ENCODE measurements around the gene FGGY. TPM values are rescaled to one million over a fixed set of nuclear protein-coding genes. Genes with fewer than 3 reads are reported as not detected.
A peak's percentile ranks its signal among the peaks of the same experiment; 100 is the strongest.
"Not testable (repeated sequence)": the region's sequence is repeated elsewhere in the genome, so short reads cannot be mapped to it uniquely, and the experiment has no call there.

FGGY gene
- total RNA-seq, 1 donor from 2014 or later, result 31.2 TPM

DNA sequence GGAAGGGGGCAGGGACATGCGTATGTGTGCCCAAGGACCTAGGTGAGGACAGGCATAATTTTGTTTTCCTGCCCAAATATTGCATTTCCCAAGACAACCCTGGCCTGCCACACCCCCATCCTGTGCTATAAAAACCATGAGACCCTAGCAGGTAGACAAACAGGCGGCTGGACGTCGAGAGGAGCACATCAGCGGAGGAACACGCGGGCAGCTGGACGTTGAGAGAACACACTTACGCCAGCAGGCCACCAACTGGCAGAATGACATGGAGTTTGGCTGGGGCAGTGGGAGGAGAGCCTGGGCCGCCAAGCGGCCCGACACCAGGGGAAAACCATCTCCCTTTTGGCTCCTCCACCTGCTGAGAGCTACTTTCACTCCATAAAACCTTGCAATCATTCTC lies 3.0 kb upstream of the FGGY start:
- Histone ChIP-seq H3K9me3 (replicated peaks) (no peaks in the 10 kb centered on the region), H3K4me3 (no peak overlapping the region), H3K27me3 (ENCODE audit: low read depth) (no peaks in the 10 kb centered on the region), H3K36me3 (no peaks in the 10 kb centered on the region), H3K4me1 (peaks cover 54% of the 10 kb centered on the region), H3K27ac (replicated peaks) (no peak overlapping the region)
- TF ChIP-seq, protein P1, sequence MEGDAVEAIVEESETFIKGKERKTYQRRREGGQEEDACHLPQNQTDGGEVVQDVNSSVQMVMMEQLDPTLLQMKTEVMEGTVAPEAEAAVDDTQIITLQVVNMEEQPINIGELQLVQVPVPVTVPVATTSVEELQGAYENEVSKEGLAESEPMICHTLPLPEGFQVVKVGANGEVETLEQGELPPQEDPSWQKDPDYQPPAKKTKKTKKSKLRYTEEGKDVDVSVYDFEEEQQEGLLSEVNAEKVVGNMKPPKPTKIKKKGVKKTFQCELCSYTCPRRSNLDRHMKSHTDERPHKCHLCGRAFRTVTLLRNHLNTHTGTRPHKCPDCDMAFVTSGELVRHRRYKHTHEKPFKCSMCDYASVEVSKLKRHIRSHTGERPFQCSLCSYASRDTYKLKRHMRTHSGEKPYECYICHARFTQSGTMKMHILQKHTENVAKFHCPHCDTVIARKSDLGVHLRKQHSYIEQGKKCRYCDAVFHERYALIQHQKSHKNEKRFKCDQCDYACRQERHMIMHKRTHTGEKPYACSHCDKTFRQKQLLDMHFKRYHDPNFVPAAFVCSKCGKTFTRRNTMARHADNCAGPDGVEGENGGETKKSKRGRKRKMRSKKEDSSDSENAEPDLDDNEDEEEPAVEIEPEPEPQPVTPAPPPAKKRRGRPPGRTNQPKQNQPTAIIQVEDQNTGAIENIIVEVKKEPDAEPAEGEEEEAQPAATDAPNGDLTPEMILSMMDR (IDR thresholded peaks at IDR 0.05; ENCODE audit: borderline replicate concordance), result no peak
- no peak for DNase-seq
- intact Hi-C loops (cut with micrococcal nuclease), result loop anchor here (10.0 kb wide), 2 partner anchors 411 to 509 kb away; partner anchors contain the start of gene JUN

DNA sequence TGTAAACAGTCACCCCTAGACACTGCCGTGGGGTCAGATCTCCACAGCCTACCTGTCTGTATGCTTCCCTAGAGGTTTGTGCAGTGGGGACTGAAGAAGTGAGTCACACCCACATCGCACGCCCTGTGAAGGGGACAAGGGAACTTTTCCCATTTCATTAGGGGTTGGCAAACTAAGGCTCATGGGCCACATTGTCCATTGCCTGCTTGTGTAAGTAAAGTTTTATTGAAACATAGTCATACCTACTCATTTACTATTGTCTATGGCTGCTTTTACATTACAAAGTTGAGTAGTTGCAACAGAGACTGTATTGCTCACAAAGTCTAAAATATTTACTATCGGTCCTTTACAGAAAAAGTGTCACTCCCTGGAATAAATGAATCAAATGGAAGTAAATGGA lies 2.5 kb upstream of the FGGY start:
- no peak overlapping the region for H3K27ac ChIP-seq (replicated peaks)
- no peak overlapping the region for H3K4me3 ChIP-seq
- H3K9me3 ChIP-seq (replicated peaks), result no peaks in the 10 kb centered on the region
- TF ChIP-seq, protein P1 (IDR thresholded peaks at IDR 0.05; ENCODE audit: borderline replicate concordance), result no peak
- H3K4me1 ChIP-seq, result peaks cover 56% of the 10 kb centered on the region
- intact Hi-C loops (cut with micrococcal nuclease), result loop anchor here (10.0 kb wide), 2 partner anchors 410 to 510 kb away; partner anchors contain the start of gene JUN
- H3K36me3 ChIP-seq, result no peaks in the 10 kb centered on the region
- DNase-seq, result no peak
- H3K27me3 ChIP-seq (ENCODE audit: low read depth), result no peaks in the 10 kb centered on the region

DNA sequence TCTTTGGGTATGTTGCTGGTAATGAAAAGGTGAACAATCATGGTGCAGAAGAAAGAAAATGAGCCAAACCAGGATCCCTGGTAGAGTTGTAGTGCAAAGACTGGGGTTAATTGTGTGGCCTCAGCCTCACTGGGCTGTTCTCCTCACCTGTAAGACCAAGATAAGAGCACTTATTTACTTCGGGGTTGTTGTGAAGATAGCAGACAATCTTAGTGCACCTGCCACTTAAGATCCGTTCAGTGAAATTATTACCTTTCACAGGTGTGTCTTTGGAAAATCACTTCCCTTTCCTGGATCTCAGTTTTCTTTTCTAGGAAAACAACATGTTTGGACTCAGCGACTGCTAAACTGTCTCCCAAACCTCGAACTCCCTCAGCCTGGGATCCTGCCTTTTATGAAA lies 1.3 kb upstream of the FGGY start:
- Histone ChIP-seq H3K9me3 (replicated peaks) (no peaks in the 10 kb centered on the region), H3K4me1 (peaks cover 47% of the 10 kb centered on the region), H3K4me3 (peak overlapping the region; percentile 73), H3K36me3 (no peaks in the 10 kb centered on the region), H3K27ac (replicated peaks) (peak overlapping the region; percentile 99), H3K27me3 (ENCODE audit: low read depth) (no peaks in the 10 kb centered on the region)
- DNase-seq, result no peak
- intact Hi-C loops (cut with micrococcal nuclease), result loop anchor here (10.0 kb wide), 2 partner anchors 409 to 511 kb away; partner anchors contain the start of gene JUN
- TF ChIP-seq, protein P1 (IDR thresholded peaks at IDR 0.05; ENCODE audit: borderline replicate concordance), result no peak

DNA sequence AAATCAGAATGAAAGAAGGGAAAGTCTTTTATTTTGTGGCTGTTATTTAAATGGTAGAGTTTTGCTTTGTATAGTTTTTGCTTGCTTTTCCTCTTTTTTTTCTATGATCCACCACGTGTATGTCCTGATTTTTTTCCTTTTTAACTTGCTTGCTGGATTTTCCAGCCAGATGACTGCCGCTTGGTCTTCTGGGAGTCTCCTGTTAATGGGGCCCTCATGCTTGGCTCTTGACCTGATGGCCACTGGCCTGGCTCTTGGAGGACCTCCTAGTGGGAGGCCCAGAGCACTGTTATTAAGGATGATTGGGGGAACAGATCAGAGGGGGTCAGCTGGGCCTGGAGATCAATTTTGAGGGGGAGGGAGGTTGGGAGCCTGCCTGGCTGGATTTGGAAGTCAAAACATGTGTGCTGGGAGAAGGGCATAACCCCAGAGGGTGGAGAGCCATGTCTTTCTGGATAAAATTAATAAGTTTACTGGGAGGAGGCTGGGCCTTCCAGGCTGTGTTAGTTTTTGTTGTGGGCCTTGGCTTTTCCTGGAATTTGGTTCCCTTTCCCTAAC lies 1.2 kb downstream of the FGGY start:
- TF ChIP-seq, protein P1 (IDR thresholded peaks at IDR 0.05; ENCODE audit: borderline replicate concordance), result no peak
- peak; percentile 34 for DNase-seq
- H3K9me3 ChIP-seq (replicated peaks), result no peaks in the 10 kb centered on the region
- H3K4me1 ChIP-seq, result peaks cover 34% of the 10 kb centered on the region
- no peaks in the 10 kb centered on the region for H3K27me3 ChIP-seq (ENCODE audit: low read depth)
- intact Hi-C loops (cut with micrococcal nuclease), result loop anchor here (10.0 kb wide), 2 partner anchors 407 to 513 kb away; partner anchors contain the start of gene JUN
- no peak overlapping the region for H3K4me3 ChIP-seq
- H3K36me3 ChIP-seq, result no peaks in the 10 kb centered on the region
- peak overlapping the region; percentile 99 for H3K27ac ChIP-seq (replicated peaks)

DNA sequence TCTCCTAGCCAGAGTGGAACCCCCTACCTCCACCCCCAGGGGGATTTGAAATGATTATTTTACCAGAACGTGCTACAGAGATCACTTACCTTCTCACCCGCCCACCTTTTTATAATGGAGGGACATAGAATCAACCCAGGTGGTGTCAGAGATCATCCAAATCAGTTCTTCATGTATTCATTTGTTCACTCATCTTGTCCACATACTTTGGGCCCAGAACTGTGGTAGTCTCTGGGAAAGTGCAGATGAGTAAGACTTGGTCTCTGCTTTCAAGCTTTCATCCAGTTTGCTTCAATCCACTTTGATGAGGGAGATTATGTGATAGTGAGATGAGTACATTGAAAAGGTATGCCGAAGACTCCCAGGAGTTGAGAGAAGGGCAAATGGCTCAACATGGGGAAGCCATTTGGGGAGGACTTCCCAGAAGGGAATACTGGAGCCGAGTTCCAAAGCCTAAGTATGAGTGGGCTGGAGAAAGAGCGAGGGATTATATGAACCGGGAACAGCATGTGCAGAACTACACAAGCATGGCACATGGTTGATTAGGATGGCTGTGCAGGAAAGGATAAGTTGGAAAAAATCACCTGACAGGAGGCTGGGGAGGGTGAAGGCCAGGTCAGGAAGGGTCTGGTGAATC lies 1.9 kb downstream of the FGGY start:
- no peak for DNase-seq
- H3K9me3 ChIP-seq (replicated peaks), result no peaks in the 10 kb centered on the region
- H3K4me1 ChIP-seq, result peaks cover 32% of the 10 kb centered on the region
- peak overlapping the region; percentile 99 for H3K27ac ChIP-seq (replicated peaks)
- H3K4me3 ChIP-seq, result no peak overlapping the region
- H3K27me3 ChIP-seq (ENCODE audit: low read depth), result no peaks in the 10 kb centered on the region
- TF ChIP-seq, protein P1 (IDR thresholded peaks at IDR 0.05; ENCODE audit: borderline replicate concordance), result no peak
- no peaks in the 10 kb centered on the region for H3K36me3 ChIP-seq
- intact Hi-C loops (cut with micrococcal nuclease), result loop anchor here (10.0 kb wide), 2 partner anchors 406 to 514 kb away; partner anchors contain the start of gene JUN

DNA sequence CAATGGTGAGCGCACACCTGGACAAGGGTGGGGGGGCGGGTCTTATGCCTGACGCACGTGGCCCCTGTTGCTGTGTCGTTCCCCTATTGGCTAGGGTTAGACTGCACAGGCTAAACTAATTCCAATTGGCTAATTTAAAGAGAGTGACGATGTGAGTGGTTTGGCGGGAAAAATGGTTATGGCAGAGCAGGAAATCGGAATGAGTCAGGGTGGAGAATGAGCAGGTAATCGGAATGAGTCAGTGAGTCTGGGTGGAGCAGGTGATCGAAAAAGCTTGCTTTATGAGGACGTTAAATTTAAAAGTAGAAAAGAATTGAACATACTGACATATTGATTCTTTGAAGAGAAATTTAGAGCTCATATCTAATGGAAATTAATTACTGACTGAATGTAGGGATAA lies 2.8 kb downstream of the FGGY start:
- H3K27ac ChIP-seq (replicated peaks); H3K9me3 ChIP-seq (replicated peaks); H3K4me3 ChIP-seq; H3K36me3 ChIP-seq; H3K27me3 ChIP-seq (ENCODE audit: low read depth); DNase-seq: not testable (repeated sequence)
- intact Hi-C loops (cut with micrococcal nuclease), result loop anchor here (10.0 kb wide), 2 partner anchors 405 to 515 kb away; partner anchors contain the start of gene JUN
- H3K4me1 ChIP-seq, result peaks cover 32% of the 10 kb centered on the region

Data from left ventricle myocardium inferior (tissue), 1 donor.